CD4-positive, alpha-beta T cell treated with Interleukin-15 for 1 hour (primary cell): ENCODE results near the gene ACTL7A.
"Not testable (repeated sequence)": the region's sequence is repeated elsewhere in the genome, so short reads cannot be mapped to it uniquely, and the experiment has no call there.

Source experiments
- DNase-seq: peaks from one replicate; pipeline ENCODE4 v3.0.0-alpha.2; 2020

Gene ACTL7A, protein sequence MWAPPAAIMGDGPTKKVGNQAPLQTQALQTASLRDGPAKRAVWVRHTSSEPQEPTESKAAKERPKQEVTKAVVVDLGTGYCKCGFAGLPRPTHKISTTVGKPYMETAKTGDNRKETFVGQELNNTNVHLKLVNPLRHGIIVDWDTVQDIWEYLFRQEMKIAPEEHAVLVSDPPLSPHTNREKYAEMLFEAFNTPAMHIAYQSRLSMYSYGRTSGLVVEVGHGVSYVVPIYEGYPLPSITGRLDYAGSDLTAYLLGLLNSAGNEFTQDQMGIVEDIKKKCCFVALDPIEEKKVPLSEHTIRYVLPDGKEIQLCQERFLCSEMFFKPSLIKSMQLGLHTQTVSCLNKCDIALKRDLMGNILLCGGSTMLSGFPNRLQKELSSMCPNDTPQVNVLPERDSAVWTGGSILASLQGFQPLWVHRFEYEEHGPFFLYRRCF

DNA sequence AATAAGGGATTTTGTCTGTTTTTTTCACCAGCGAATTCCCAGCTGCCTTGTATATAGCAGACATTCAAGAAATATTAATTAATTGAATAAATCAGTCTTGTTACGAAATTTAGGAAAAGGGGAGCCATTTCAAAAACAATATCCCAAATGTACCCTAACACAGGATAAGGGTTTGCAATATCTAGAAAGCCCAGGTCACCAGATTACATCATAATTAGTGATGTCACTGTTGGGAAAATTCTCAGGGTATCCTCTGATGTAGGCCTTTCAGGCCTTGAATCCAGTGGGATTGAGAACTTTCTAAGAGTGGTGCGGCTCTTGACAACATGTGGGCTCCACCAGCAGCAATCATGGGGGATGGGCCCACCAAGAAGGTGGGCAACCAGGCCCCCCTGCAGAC lies at the start of gene ACTL7A:
Gene ACTL7A (plus strand): TSS at position 270 of the 400 bp plus-strand sequence. CDS start 57 bp downstream, at position 327.
- DNase-seq = no peak

DNA sequence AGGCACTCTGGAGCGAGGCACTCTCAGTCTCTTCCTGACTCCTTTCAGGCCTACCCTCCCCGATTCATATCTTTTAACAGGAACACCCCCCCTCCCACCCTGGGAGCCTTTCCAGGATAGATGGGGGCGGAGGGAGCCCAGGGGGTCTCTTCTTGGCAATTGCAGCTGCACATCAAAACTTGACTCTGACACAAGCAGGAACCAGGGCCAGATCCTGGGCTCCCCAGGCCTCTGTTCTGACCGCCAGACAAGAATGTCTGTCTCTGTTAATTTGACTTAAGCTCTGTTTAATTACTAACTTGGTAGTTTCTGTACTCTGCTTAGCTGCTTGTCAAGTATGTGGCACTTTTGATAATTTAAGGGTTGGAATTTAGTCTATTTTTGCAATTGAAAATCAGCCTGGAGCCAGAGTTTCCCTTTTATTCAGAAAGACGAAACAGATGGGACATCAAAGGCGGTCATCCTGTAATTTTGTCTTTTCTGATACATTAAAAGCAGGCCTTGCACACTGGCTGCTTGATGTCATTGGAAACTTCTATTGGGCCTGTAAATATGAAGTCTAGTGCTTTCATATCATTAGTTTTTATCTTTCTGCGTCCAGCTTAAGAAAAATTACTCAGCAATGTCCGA lies 49.6 kb upstream of the ACTL7A start:
- no peak for DNase-seq

DNA sequence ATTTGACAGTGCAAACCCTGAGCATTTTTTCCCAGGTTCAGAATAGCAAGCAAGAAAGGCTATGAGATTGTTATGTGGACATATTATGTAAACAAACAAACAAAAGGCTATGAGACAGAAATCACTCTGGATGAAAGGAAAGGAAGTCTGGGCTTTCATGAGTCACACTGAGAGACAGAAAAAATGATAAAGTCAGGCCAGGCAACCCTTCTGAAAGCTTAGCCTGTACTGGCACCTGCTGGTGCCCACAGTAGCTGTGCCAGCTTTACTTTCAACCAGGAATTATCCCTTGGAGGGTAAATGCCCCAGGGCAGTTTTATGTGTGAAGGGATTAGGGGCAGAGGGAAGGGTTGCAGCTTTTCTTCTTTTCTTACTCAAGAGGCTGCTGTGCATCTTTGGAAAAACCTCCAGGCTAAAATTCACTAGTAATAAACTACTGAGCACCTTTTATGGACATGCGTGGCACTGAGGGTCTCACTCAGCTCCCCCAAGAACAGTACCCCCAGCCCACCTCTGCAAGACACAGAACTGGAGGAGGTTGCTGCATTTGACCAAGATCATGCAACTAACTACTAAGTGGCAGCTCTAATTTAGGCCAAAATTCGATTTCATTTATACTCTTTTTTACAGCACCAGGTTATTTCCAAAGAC lies 48.0 kb upstream of the ACTL7A start:
- DNase-seq = no peak

DNA sequence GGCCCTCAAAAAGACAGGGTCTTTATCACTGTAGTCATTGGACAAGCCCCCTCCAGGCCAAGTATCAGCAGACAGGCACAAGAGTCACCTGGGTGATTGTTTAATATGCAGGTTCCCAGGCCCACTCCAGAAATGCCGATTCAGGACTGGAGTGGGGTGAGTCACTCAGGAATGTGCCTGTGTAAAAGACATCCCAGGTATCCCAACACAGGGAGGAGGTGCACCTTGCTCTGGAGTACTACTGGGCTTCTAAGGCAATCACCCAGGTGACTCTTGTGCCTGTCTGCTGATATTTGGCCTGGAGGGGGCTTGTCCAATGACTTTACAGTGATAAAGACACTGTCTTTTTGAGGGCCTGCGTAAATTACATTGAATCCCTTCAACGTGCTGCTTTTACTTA lies 46.9 kb upstream of the ACTL7A start:
- no peak for DNase-seq

DNA sequence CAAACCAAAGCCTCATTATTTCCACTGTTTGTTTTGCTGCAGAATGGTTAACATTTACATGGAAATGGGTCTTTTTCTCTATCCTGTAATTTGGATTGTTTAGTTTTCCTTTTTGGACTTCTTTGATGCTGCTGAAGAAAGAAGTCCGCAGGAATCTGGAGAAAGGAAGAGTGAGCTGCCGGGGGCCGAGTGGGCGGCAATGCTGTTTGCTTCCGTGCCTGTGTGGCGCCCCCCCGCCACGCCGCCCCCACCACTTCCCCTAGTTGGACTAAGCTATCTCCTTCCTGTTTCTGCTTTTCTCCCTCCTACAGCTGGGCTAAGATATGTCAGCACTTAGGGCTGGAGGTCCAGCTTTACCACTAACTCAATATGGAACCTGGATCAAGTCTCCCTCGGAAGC lies 46.0 kb upstream of the ACTL7A start:
- no peak for DNase-seq

DNA sequence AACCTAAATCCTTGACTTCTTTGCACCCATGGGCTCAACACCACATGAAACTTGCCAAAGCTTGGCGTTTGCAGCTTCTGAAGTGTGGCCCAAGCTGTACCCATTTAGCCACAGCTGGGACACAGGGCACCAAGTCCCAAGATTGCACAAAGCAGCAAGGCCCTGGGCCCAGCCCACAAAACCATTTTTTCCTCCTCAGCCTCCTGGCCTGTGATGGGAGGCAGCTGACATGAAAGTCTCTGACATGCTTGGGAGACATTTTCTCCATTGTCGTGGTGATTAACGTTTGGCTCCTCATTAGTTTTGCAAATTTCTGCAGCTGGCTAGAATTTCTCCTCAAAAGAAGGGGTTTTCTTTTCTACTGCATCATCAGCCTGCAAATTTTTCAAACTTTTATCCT lies 38.2 kb upstream of the ACTL7A start:
- no peak for DNase-seq

DNA sequence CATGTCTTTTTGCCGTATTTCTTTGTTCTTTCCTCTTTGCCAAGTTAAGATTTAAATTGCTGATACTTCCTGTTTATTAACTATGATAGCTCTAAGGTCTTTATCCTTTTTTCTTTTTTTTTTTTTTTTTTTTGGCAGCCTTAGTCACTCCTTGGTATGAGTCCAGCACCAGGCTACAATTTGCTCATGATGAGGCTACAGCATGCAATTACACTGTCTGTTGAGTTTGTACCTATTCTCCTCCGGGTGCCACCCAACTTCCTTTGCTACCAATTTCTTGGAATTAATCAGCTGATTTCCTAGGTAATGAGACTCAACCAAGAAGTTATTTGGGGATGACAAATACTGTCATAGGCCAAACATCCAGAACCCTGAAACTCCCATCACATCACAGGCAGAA lies 31.8 kb upstream of the ACTL7A start:
- DNase-seq = no peak

DNA sequence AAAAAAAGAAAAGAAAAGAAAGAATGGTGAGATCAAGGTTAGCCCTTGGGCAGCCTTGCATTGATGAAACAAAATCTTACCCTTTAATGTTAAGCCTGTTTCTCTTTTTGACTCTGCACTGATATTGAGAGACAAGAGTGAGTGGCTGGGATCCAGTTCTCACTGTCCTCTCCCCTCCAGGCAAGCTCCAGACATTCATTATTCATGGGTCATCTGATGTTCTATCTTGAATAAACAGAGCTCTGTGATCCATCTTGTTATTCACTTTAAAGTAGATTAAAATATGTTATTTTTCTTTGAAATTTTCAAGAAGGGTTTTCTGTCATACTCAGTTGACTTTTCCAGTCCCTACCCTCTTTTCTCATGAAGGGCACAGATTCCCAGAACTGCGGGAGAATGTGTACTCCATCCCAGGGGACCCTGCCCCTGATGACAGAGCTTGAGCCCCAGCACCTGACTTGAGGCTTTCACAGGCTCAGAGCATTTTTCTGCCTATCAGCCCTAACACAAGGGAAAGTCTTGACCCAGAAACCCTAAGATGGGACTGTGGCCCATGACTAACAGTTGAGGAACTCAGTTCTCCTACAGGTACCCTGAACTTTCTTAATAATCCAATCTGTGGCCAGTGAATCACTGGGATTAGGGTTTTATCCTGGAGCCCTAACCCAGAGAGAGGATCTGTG lies 30.4 kb upstream of the ACTL7A start:
- DNase-seq = no peak

DNA sequence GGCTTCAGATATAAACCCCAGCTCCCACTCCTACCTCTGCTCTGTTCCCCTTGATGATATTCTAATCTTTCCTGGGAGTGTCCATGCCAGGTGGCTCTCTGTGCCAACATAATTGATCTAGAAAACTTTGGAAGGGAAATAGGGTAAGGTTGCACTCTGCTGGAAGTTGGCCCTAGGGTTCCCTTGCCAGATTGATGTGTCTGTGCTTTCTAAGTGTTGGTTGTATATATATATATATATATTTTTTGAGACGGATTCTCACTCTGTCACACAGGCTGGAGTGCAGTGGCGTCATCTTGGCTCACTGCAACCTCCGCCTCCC lies 29.9 kb upstream of the ACTL7A start:
- no peak for DNase-seq

DNA sequence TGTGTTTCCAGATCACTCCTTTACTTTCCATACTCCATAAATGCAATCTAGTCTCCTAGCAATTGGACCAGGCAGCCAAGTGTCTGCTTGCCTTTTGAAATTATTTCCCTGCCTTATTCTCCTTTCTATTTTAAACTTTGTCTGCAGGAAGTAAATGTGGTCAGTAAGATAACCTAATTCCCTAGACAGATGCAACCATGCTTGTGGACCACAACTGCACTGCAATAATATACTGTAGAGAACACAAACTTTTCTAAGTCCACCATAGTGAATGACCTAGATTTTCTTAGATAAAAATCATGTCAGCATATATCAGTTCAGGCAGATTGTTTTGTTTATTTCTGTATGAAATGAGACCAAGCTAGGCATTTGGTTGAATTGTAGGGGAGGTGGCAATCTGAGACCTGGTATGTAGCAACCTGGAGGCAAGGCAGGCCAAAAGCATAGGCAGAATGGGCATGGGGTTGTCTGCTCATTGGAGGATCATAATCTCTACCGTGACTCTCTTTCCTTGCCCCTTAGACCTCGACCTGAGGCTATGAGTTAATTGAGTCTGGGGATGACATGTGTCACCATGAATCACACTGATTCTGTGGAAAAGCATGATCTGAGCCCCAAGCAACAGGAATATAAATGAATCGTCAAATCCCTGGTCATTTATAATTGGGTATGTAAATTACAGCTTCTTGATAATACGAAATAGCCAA lies 27.0 kb upstream of the ACTL7A start:
- DNase-seq = no peak

DNA sequence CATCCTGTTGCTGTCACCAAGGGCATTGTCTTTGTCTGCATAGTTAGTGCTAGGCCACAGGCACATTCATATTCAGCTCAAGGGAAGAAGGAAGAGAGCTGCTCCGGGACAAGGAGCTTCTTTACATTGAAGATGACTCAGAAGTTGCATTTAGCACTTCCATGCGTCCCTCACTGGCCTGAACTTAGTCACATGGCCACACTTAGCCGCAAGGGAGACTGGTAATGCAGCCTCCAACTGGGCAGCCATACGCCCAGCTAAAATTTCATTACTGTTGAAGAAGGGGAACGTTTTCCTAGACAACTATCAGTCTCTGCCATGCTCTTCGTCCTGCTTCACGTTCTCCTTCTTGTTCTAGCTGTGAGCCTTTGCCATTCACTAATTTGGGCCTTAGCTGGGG lies 26.2 kb upstream of the ACTL7A start:
- DNase-seq = no peak

DNA sequence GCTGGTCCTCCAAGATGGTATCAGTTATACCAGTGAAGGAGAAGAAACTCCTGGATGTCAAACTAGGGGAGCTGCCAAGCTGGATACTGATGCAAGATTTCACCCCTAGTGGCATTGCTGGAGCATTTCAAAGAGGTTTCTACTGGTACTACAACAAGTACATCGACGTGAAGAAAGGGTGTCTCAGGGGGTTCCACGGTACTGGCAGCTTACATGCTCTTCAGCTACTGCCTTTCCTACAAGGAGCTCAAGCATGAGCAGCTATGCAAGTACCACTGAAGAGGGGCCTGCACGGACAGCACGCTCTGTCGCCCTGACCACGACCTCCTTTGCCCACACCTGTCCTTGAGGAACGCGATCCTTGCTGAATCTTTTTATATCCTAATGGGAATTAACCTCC lies 25.7 kb upstream of the ACTL7A start:
- DNase-seq = no peak

DNA sequence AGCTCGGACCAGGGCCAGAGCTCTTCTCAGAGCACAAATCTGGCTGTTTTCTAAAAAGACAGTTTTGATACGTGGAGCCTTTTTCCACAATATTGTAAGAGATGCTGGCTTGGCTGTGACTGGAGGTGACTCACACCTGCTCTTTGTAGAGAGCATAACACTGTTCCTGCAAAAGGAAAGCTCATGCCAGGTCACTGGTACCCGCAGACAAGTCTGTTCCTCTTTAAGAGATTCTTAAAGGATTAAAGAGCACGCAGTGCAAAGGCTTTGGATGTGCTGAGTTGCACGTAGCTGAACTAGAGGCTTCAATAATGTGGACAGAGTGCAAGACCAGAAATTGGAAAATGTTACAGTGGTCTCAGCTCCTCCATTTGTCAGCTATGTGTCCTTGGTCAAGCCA lies 25.3 kb upstream of the ACTL7A start:
- no peak for DNase-seq

DNA sequence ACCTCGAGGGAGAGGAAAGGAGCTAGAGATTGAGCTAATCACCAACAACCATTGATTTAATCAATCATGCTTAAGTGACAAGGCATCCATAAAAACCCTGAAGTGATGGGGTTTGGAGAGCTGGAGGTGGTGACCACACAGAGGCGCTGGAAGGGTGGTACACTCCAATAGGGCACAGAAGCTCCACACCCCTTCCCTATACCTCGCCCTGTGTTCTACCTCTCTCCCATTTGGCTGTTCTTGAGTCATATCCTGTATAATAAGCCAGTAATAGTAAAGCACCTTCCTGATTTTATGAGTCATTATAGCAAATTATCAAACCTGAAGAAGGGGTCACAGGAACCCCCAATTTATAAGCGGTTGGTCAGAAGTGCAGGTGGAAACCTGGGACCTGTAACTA lies 24.5 kb upstream of the ACTL7A start:
- DNase-seq = no peak

DNA sequence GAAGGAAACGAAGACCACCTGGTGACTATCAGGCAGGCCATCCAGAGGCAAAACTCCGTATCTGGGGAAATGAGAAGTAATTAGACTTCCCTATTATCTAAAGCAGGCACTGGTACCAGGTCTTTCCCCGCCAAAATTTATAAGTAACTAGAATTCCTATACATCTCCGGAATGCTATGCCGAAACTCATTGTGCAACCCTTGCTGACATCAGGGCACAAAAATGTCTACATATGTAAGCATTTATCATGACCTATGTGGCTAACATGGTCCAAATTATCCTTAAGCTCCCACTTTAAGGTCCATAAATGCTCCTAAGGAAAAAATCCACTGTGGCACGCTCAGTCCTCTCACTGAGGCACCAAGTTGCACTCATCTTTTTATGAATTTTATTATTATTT lies 24.0 kb upstream of the ACTL7A start:
- no peak for DNase-seq

DNA sequence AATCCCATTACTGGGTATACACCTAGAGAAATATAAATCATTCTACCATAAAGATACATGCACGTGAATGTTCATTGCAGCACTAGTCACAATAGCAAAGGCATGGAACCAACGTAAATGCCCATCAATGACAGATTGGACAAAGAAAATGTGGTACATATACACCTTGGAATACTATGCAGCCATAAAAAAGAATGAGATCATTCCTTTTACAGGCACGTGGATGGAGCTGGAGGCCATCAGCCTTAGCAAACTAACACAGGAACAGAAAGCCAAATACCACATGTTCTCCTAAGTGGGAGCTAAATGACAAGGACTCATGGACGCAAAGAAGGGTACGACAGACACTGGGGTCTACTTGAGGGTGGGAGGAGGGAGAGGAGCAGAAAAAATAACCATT lies 22.5 kb upstream of the ACTL7A start:
- DNase-seq = not testable (repeated sequence)

DNA sequence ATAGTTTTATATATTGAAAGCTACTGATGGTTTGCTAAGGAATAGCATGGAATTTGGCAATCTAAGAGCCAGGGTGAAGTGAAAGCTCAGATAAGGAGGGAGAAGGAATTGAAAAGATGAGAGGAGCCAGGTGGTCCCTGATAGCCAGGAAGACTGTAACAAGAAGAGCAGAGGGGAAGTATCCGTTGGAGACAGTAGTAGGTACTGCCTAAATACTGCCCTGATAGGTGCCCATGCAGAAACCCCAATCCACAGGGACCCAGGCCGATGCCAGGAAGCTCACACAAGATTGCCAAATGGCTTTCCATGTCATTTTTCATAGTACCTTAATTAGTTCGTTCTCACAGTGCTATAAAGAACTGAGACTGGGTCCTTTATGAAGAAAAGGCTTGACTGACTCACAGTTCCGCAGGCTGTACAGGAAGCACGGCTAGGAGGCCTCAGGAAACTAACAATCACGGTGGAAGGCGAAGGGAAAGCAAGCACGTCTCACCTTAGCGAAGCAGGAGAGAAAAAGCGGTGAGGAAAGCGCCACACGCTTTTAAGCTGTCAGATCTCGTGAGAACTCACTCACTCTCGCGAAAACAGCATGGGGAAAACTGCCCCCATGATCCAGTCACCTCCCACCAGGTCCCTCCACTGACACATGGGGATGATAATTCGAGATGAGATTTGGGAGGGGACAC lies 19.3 kb upstream of the ACTL7A start:
- DNase-seq = no peak

DNA sequence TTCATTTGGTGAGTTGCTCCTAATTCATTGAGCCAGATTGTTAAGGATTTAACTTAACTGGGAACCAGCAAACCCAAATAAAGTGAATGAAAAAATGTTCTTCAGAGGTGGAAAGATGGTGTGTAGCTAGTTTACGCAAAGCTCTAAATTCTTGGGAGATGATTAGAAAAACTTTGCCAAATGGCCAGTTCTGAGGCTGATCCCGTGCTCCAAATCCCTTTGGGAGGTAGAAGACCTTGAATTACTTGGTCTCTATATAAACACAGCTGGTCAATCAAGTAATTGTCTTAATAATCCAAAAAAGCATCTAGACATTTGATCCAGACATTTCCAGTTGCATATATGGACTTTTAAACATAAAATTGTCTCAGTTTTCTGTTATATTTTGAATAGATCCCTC lies 17.7 kb upstream of the ACTL7A start:
- DNase-seq = no peak

DNA sequence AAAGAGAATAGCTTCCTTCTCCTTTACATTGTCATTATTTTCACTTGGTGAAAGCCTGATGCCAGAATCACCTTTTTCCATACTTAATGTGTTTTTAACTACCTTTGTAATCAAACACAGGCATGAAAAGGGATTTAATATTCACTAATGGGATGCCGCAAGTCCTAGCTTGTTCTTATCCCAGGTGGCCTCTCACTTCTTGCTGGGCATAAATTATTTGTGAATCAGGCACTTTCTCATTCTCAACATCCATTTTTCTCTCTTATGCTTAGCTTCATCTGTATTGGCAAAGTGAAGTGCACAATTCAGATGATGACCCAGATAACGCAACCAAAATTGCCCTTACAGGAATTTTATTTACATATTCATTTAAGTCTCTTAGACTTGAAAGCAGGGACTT lies 17.2 kb upstream of the ACTL7A start:
- DNase-seq = no peak

DNA sequence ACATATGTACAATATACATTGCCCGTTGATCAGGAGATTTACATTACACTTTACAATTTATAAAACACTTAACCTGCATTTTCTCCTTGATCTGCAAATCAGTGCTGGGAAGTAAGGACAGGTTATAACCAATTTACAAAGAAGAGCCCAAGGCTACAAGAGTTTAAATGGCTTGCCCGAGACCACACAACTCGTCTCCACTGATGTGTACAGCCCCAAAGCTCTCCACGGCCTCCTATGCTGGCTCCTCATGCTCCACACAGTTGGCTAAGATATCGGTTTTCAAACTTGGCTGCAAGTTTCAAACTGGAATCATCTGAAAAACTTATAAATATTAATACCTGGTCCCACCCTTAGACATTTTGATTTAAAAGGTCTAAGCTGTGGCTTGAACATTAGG lies 16.6 kb upstream of the ACTL7A start:
- no peak for DNase-seq

DNA sequence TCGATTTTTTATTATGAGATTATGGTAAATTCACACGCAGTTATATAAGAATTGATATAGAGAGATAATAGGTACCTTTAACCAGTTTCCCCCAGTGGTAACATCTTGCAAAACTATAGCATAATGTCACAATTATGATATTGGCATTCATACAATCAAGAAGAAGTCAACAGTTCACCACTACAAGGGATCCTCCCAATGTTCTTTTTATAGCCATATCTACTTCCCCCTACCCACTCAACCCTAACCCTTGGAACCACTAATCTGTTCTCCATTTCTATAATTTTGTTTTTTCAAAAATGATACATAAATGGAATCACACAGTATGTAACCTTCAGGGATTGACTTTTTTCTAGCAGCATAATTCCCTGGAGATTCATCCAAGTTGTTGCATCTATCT lies 16.1 kb upstream of the ACTL7A start:
- DNase-seq = no peak

DNA sequence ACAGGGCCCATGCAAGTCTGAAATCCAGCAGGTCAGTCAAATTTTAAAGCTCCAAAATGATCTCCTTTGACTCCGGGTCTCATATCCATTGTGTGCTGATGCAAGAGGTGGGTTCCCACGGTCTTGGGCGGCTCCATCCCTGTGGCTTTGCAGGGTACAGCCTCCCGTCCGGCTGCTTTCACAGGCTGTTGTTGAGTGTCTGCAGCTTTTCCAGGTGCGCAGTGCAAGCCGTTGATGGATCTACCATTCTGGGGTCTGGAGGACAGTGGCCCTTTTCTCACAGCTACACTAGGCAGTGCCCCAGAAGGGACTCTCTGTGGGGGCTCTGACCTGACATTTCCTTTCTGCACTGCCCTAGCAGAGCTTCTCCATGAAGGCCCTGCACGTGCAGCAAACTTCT lies 13.8 kb upstream of the ACTL7A start:
- not testable (repeated sequence) for DNase-seq
